ENCODE data around the gene PTMS. TPM values are rescaled to one million over a fixed set of nuclear protein-coding genes. Genes with fewer than 3 reads are reported as not detected.

The PTMS gene, protein sequence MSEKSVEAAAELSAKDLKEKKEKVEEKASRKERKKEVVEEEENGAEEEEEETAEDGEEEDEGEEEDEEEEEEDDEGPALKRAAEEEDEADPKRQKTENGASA
- total RNA-seq (2014; rRNA removed; shearing (Covaris generic)), result 6.3 and 7.8 TPM in 2 replicates
- total RNA-seq (2022), result 9.8 and 11.8 TPM in 2 replicates
- percentile 30 among the genes with signal in this experiment for Bru-seq, nascent RNA
- BruChase-seq, experiment 1, labeled RNA remaining after a 6-hour chase, result percentile 34 among the genes with signal in this experiment
- percentile 36 among the genes with signal in this experiment for BruChase-seq, experiment 2, labeled RNA remaining after a 2-hour chase
- long read RNA-seq, partial matches to known transcripts, result 0 of 5 reads
- long read RNA-seq, other reads (novel, unspliced or antisense), result 1 of 5 reads

DNA sequence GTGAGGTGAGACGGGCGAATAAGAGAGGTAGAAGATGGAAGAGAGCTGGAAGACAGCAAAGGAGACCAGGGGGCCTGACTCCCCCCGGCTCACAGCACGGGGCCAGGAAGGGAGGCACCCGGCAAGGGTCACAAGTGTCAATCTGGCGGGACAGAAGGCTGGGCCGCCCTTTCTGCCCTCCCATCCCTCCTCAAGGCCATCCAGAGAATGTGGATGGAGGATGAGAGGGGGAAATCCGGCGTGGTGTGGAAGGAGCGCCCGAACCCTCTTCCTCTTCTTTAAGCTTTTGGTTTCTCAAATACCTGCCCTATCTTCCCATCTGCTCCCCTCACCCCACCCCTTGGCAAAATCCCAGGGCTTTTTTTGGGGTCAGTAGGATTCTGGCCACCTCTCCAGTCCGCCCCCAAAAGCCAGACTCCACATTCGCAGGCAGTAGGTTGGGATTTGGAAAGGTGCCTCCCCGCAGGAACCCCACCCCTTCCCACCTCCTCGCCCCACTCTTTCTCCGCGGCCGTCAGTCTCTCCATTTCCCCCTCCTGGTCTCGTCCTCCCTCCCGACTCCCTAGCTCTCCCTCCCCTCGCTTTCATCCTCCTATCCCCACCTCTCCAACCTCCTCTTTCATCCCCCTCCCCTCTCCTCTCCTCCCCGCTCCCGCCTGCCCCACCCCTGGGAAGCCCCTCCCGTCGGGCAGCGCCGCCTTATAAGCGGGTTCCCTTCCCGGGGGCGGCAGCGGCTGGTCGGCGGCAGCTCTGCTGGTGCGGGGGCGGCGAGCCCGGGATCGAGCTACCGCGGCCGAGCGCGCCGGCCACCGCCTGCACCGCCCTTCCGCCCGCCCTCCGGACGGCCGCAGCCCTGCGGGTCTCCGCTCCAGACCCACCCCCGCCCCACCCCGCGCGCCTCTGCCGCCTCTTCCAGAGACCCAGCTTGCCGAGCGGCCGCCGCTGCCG is at the start of gene PTMS:
PTMS (plus strand) TSS at position 730 of the 948 bp plus-strand sequence. CDS start 343 bp downstream, outside the sequence.
- Histone ChIP-seq H3K4me2 (ENCODE audit: low read length) (peak within 1 kb of the TSS; percentile 68), H3K79me2 (ENCODE audit: insufficient read depth, low read depth, low read length) (no peaks in the 10 kb centered on the region), H3K36me3 (ENCODE audit: insufficient read depth, low read length) (no peaks in the 10 kb centered on the region), H2AFZ (ENCODE audit: low read length) (peak within 1 kb of the TSS; percentile 67), H3K4me1 (ENCODE audit: insufficient read depth, low read length, poor library complexity, severe bottlenecking) (peaks cover 34% of the 10 kb centered on the region), H3K9me3 (ENCODE audit: low read length) (no peaks in the 10 kb centered on the region), H3K9me2 (ENCODE audit: insufficient read depth, low read length) (no peaks in the 10 kb centered on the region), H4K20me1 (ENCODE audit: insufficient read depth, low read length) (no peaks in the 10 kb centered on the region), H3K27ac (ENCODE audit: low read depth, low read length, poor library complexity, severe bottlenecking) (no peak within 1 kb of the TSS), H3K4me3 (ENCODE audit: low read depth, low read length, poor library complexity, severe bottlenecking) (peak within 1 kb of the TSS; percentile 71)
- peak; percentile 37 for DNase-seq (ENCODE audit: low spot score)
- intact Hi-C loops (cut with micrococcal nuclease; ENCODE audit: unreplicated experiment), result loop anchor here (1.0 kb wide), 1 partner anchor 13 kb away; the partner anchor contains the start of gene MLF2
- BruUV-seq (replicated peaks), result no TSS peak
- ChIA-PET POLR2A (interaction anchor here (0.6 to 2.1 kb wide), 4 partner anchors 12 to 193 kb away, joined by 5 to 7 read pairs (median 6); partner anchors contain the start of gene MLF2), CTCF (ENCODE audit: unreplicated experiment) (interaction anchor here (0.6 to 2.8 kb wide), 9 partner anchors 12 to 246 kb away, joined by 3 to 21 read pairs (median 3); partner anchors contain the start of gene MLF2)
- TF ChIP-seq, protein P1, sequence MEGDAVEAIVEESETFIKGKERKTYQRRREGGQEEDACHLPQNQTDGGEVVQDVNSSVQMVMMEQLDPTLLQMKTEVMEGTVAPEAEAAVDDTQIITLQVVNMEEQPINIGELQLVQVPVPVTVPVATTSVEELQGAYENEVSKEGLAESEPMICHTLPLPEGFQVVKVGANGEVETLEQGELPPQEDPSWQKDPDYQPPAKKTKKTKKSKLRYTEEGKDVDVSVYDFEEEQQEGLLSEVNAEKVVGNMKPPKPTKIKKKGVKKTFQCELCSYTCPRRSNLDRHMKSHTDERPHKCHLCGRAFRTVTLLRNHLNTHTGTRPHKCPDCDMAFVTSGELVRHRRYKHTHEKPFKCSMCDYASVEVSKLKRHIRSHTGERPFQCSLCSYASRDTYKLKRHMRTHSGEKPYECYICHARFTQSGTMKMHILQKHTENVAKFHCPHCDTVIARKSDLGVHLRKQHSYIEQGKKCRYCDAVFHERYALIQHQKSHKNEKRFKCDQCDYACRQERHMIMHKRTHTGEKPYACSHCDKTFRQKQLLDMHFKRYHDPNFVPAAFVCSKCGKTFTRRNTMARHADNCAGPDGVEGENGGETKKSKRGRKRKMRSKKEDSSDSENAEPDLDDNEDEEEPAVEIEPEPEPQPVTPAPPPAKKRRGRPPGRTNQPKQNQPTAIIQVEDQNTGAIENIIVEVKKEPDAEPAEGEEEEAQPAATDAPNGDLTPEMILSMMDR (conservative IDR thresholded peaks at IDR 0.05; ENCODE audit: low read length), result no peak
- TF ChIP-seq EZH2phosphoT487 (IDR thresholded peaks at IDR 0.05; ENCODE audit: borderline replicate concordance, low read depth, low read length), result no peak

DNA sequence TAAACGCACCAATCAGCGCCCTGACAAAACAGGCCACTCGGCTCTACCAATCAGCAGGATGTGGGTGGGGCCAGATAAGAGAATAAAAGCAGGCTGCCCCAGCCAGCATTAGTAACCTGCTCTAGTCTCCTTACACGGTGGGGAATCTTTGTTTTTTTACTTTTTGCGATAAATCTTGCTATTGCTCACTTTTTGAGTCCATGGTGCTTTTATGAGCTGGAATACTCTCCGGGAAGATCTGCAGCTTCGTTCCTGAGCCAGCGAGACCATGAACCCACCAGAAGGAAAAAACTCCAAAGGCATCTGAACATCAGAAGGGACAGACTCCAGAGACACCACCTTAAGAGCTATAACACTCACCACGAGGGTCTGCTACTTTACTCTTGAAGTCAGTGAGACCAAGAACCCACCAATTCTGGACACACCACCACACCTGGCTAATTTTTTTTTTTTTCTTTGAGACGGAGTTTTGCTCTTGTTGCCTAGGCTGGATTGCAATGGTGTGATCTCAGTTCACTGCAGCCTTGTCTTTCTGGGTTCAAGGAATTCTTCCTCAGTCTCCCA is 49.2 kb upstream of the PTMS start:
- POLR2A ChIA-PET, result interaction anchor here (0.6 to 0.7 kb wide), 2 partner anchors 86 to 106 kb away, joined by 4 read pairs; no protein-coding TSS in a partner anchor
- TF ChIP-seq, protein P1 (conservative IDR thresholded peaks at IDR 0.05; ENCODE audit: low read length), result no peak
- no peak for TF ChIP-seq EZH2phosphoT487 (IDR thresholded peaks at IDR 0.05; ENCODE audit: borderline replicate concordance, low read depth, low read length)
- BruUV-seq (replicated peaks), result TSS peak; percentile 97
- no peaks in the 10 kb centered on the region for H3K9me2 ChIP-seq (ENCODE audit: insufficient read depth, low read length)
- H3K36me3 ChIP-seq (ENCODE audit: insufficient read depth, low read length), result no peaks in the 10 kb centered on the region
- intact Hi-C loops (cut with micrococcal nuclease; ENCODE audit: unreplicated experiment), result no loop called here
- H2AFZ ChIP-seq (ENCODE audit: low read length), result no peak overlapping the region
- H3K4me3 ChIP-seq (ENCODE audit: low read depth, low read length, poor library complexity, severe bottlenecking), result no peak overlapping the region
- peaks cover 27% of the 10 kb centered on the region for H3K4me1 ChIP-seq (ENCODE audit: insufficient read depth, low read length, poor library complexity, severe bottlenecking)
- CTCF ChIA-PET (ENCODE audit: unreplicated experiment), result no interaction called here
- H3K4me2 ChIP-seq (ENCODE audit: low read length), result no peak overlapping the region
- H3K27ac ChIP-seq (ENCODE audit: low read depth, low read length, poor library complexity, severe bottlenecking), result no peak overlapping the region
- H3K9me3 ChIP-seq (ENCODE audit: low read length), result no peaks in the 10 kb centered on the region
- DNase-seq (ENCODE audit: low spot score), result no peak
- H3K79me2 ChIP-seq (ENCODE audit: insufficient read depth, low read depth, low read length), result no peaks in the 10 kb centered on the region
- H4K20me1 ChIP-seq (ENCODE audit: insufficient read depth, low read length), result no peaks in the 10 kb centered on the region
